ENCODE measurements around the gene PLEKHA7.

PLEKHA7 gene

GRCh38 chr11:16804104-16804947, 209.9 kb downstream of the PLEKHA7 start:
- DNase-seq, result no peak

- no peak for DNase-seq
Measured at GRCh38 chr11:16801288-16801980, 212.8 kb downstream of the PLEKHA7 start.

- DNase-seq, result no peak
Measured at GRCh38 chr11:16800382-16800781, 213.8 kb downstream of the PLEKHA7 start.

GRCh38 chr11:16799890-16800289, 214.3 kb downstream of the PLEKHA7 start:
- DNase-seq, result peak in 1 of 3 experiments; percentile 33

GRCh38 chr11:16799221-16799620, 215.0 kb downstream of the PLEKHA7 start:
- no peak for DNase-seq

GRCh38 chr11:16797776-16798175, 216.4 kb downstream of the PLEKHA7 start:
- no peak for DNase-seq

- DNase-seq, result no peak
Measured at GRCh38 chr11:16796311-16796710, 217.9 kb downstream of the PLEKHA7 start.

GRCh38 chr11:16795146-16795545, 219.1 kb downstream of the PLEKHA7 start:
- no peak for DNase-seq

GRCh38 chr11:16794047-16794818, 220.0 kb downstream of the PLEKHA7 start:
- DNase-seq, result no peak

- DNase-seq, result no peak
Measured at GRCh38 chr11:16793511-16793910, 220.7 kb downstream of the PLEKHA7 start.

- no peak for DNase-seq
Measured at GRCh38 chr11:16793009-16793408, 221.2 kb downstream of the PLEKHA7 start.

- no peak for DNase-seq
Measured at GRCh38 chr11:16792426-16792825, 221.8 kb downstream of the PLEKHA7 start.

GRCh38 chr11:16791191-16791961, 222.8 kb downstream of the PLEKHA7 start:
- no peak for DNase-seq

GRCh38 chr11:16790486-16791190, 223.6 kb downstream of the PLEKHA7 start:
- DNase-seq, result no peak

- no peak for DNase-seq
Measured at GRCh38 chr11:16789560-16790485, 224.4 kb downstream of the PLEKHA7 start.

GRCh38 chr11:16789063-16789420, 225.2 kb downstream of the PLEKHA7 start:
- no peak for DNase-seq

GRCh38 chr11:16788141-16789062, 225.8 kb downstream of the PLEKHA7 start:
- DNase-seq, result peak; percentile 46 to 72 (median 58)

- DNase-seq, result no peak
Measured at GRCh38 chr11:16787035-16787742, 227.0 kb downstream of the PLEKHA7 start.

GRCh38 chr11:16786131-16786530, 228.1 kb downstream of the PLEKHA7 start:
- DNase-seq, result no peak
